ENCODE results near the gene ETFRF1.

DNA sequence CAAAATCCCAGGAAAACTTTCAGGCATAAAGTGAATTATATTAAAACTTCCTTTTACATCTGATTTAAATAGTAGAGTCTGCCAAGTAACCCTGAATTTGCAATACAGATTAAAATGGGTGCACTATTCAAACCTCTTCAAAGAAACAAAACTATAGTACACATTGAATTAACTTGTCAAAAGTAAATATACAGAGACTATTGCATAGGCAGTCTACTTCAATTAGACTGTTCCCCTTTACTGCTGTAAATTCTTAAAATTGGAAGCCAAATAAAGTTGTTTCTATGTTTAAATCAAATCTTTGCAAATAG, 48.6 kb downstream of the ETFRF1 start:
- TF ChIP-seq, protein P1, sequence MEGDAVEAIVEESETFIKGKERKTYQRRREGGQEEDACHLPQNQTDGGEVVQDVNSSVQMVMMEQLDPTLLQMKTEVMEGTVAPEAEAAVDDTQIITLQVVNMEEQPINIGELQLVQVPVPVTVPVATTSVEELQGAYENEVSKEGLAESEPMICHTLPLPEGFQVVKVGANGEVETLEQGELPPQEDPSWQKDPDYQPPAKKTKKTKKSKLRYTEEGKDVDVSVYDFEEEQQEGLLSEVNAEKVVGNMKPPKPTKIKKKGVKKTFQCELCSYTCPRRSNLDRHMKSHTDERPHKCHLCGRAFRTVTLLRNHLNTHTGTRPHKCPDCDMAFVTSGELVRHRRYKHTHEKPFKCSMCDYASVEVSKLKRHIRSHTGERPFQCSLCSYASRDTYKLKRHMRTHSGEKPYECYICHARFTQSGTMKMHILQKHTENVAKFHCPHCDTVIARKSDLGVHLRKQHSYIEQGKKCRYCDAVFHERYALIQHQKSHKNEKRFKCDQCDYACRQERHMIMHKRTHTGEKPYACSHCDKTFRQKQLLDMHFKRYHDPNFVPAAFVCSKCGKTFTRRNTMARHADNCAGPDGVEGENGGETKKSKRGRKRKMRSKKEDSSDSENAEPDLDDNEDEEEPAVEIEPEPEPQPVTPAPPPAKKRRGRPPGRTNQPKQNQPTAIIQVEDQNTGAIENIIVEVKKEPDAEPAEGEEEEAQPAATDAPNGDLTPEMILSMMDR (IDR thresholded peaks at IDR 0.05; ENCODE audit: insufficient read depth, low read depth, low read length), result no peak
- no peak for TF ChIP-seq EZH2 (IDR thresholded peaks at IDR 0.05; ENCODE audit: insufficient read depth, low read length)
